Ectodermal cell (in vitro differentiated cells): ENCODE data around the gene EPB41L2.
"Not testable (repeated sequence)": the region's sequence is repeated elsewhere in the genome, so short reads cannot be mapped to it uniquely, and the experiment has no call there.

Experiments used
- H3K27ac ChIP-seq: 2 replicates; pipeline ENCODE4 v1.7.0; 2013; ENCODE audit warnings: mild to moderate bottlenecking, low read depth, low read length; ENCODE audit not compliant: insufficient read depth, poor library complexity, severe bottlenecking
- H3K27me3 ChIP-seq: 2 replicates; pipeline ENCODE4 v1.7.0; 2013; ENCODE audit warnings: mild to moderate bottlenecking, low read length; ENCODE audit not compliant: insufficient read depth, control insufficient read depth, poor library complexity, severe bottlenecking
- H3K36me3 ChIP-seq: one replicate; pipeline ENCODE4 v1.7.0; 2013; ENCODE audit warnings: low read length; ENCODE audit not compliant: control insufficient read depth, insufficient read depth
- H3K4me1 ChIP-seq: one replicate; pipeline ENCODE4 v1.7.0; 2013; ENCODE audit warnings: low read length; ENCODE audit not compliant: control insufficient read depth, insufficient read depth
- H3K4me3 ChIP-seq: 2 replicates; pipeline ENCODE4 v1.7.0; 2013; ENCODE audit warnings: low read depth, low read length, control low read depth; ENCODE audit not compliant: insufficient read depth
- H3K9me3 ChIP-seq: 2 replicates; pipeline ENCODE4 v1.7.0; 2013; ENCODE audit warnings: mild to moderate bottlenecking, low read length, moderate library complexity; ENCODE audit not compliant: control insufficient read depth
- WGBS, 2 experiments: methylation state at CpG; one replicate each; pipeline ENCODE4 v1.1.7; 2013; ENCODE audit warnings: missing lambda C conversion rate in 2 of 2; 5-methylcytosine and 5-hydroxymethylcytosine counted together

EPB41L2 gene

DNA sequence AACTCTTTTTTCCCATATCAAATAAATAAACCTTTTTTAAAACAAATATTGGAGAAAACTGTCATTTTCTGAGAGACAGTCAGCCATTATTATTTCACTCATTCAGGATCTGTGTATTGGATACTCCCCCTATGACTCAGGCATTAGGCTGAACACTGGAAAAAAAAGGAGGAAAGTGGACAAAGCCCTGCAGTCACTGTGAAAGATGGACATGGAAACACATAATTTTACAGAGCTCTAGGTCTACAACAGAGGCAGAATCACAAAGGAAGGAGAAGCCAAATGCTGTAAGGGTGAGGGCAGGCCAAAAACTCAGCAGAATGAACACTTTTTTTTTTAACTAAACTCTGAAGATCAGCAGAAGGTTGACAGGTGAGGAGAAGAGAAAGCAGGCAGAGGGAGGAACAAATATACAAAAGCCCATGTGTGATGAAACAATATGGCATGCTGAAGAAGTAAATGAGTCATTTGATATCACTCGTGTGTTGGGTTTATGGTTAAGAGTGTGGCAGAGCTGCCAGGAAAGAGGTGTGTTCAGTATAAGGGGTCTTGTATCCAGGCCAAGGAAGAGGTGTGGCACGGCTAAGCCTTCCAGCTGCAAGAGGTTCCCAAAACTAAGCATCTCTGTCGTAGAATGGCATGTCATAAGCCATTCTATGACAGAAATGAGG, 39.1 kb downstream of the EPB41L2 start:
- Histone ChIP-seq H3K27ac (no peak overlapping the region), H3K36me3 (no peaks in the 10 kb centered on the region), H3K4me1 (no peaks in the 10 kb centered on the region), H3K9me3 (no peaks in the 10 kb centered on the region), H3K27me3 (no peaks in the 10 kb centered on the region), H3K4me3 (no peak overlapping the region)
- 93 to 94% methylated on average over 3 of the region's 3 CpGs for WGBS, 2 experiments

- no peaks in the 10 kb centered on the region for H3K4me1 ChIP-seq
- H3K36me3 ChIP-seq = no peaks in the 10 kb centered on the region
- 100% methylated on average over 3 of the region's 4 CpGs; no CpG with 5 or more reads in 1 of the 2 experiments for WGBS, 2 experiments
- H3K9me3 ChIP-seq = no peaks in the 10 kb centered on the region
- H3K27me3 ChIP-seq = no peaks in the 10 kb centered on the region
- H3K27ac ChIP-seq = no peak overlapping the region
- no peak overlapping the region for H3K4me3 ChIP-seq
Measured at GRCh38 chr6:131022691-131023090, 40.4 kb downstream of the EPB41L2 start.

GRCh38 chr6:131017962-131018361, 45.1 kb downstream of the EPB41L2 start:
- no peaks in the 10 kb centered on the region for H3K36me3 ChIP-seq
- H3K9me3 ChIP-seq = no peaks in the 10 kb centered on the region
- no peak overlapping the region for H3K27ac ChIP-seq
- 88 to 98% methylated on average over 3 of the region's 3 CpGs for WGBS, 2 experiments
- H3K4me3 ChIP-seq = no peak overlapping the region
- no peaks in the 10 kb centered on the region for H3K4me1 ChIP-seq
- H3K27me3 ChIP-seq = no peaks in the 10 kb centered on the region

- H3K4me3 ChIP-seq = no peak overlapping the region
- no peaks in the 10 kb centered on the region for H3K9me3 ChIP-seq
- no peaks in the 10 kb centered on the region for H3K4me1 ChIP-seq
- no peak overlapping the region for H3K27ac ChIP-seq
- H3K36me3 ChIP-seq = no peaks in the 10 kb centered on the region
- H3K27me3 ChIP-seq = no peaks in the 10 kb centered on the region
- WGBS, 2 experiments = 72 to 93% methylated on average over 2 to 3 of the region's 3 CpGs
Measured at GRCh38 chr6:131015630-131016263, 47.3 kb downstream of the EPB41L2 start.

GRCh38 chr6:131015025-131015591, 47.9 kb downstream of the EPB41L2 start:
- WGBS, 2 experiments = 81 to 84% methylated on average over 3 to 4 of the region's 4 CpGs
- Histone ChIP-seq H3K27me3 (no peaks in the 10 kb centered on the region), H3K9me3 (no peaks in the 10 kb centered on the region), H3K4me3 (no peak overlapping the region), H3K36me3 (no peaks in the 10 kb centered on the region), H3K27ac (no peak overlapping the region), H3K4me1 (no peaks in the 10 kb centered on the region)

DNA sequence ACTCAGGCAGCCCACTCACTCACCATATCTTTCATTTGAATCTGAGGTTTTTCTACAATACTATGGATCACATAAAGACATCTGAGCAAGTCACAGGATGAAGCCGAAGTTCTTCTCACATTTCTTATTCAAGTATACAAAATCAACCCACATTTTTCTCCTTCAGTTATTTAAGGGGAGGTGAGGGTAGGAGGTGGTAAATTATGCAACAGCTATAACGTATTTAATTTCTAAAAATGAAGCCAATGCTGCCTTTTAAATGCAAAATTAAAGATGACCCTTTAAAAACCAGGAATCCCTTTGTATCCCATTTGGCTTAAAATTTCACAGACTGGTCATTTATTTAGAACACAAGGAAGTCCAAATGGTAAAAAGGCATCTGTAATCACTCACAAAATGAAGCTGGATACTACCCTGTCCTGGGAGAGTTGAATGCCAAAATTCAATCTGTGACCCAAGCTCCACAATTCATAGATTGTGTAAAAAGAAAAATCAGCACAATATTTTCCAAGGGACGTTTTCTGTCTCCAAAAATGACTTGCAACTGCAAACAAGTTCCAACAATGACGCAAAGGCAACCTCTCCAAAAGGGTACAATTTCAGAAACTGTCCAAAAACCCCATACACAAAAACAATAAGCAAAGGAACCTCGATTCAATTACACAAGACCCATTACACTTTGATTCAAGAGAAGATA, 48.8 kb downstream of the EPB41L2 start:
- H3K4me3 ChIP-seq = no peak overlapping the region
- H3K4me1 ChIP-seq = no peaks in the 10 kb centered on the region
- H3K9me3 ChIP-seq = no peaks in the 10 kb centered on the region
- no peaks in the 10 kb centered on the region for H3K36me3 ChIP-seq
- H3K27me3 ChIP-seq = no peaks in the 10 kb centered on the region
- H3K27ac ChIP-seq = no peak overlapping the region
- 61 to 85% methylated on average over 4 to 5 of the region's 5 CpGs for WGBS, 2 experiments

- WGBS, 2 experiments = 88 to 92% methylated on average over 2 of the region's 2 CpGs
- Histone ChIP-seq H3K9me3 (peaks cover under 1% of the 10 kb centered on the region), H3K36me3 (peaks cover 3% of the 10 kb centered on the region), H3K27me3 (no peaks in the 10 kb centered on the region), H3K4me3 (no peak overlapping the region), H3K27ac (no peak overlapping the region), H3K4me1 (no peaks in the 10 kb centered on the region)
Measured at GRCh38 chr6:131013495-131013894, 49.5 kb downstream of the EPB41L2 start.

GRCh38 chr6:131009790-131010189, 53.3 kb downstream of the EPB41L2 start:
- Histone ChIP-seq H3K27me3 (no peaks in the 10 kb centered on the region), H3K4me3 (no peak overlapping the region), H3K9me3 (peaks cover 4% of the 10 kb centered on the region), H3K27ac (no peak overlapping the region), H3K36me3 (peaks cover 7% of the 10 kb centered on the region), H3K4me1 (no peaks in the 10 kb centered on the region)
- 94 to 100% methylated on average over 2 of the region's 2 CpGs for WGBS, 2 experiments

DNA sequence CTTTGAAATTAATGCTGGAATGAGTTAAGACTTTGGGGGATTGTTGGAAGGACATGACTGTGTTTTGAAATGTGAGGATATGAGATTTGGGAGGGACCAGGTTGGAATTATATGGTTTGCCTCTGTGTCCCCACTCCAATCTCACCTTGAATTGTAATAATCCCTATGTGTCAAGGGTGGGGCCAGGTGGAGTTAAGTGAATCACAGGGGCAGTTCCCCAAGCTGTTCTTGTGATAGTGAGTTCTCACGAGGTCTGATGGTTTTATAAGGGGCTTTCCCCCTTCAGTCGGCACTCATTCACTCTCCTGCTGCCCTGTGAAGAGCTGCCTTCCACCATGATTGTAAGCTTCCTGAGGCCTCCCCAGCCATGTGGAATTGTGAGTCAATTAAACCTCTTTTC, 54.1 kb downstream of the EPB41L2 start:
- not testable (repeated sequence) for H3K27me3 ChIP-seq, H3K9me3 ChIP-seq
- 94 to 95% methylated on average over 2 of the region's 2 CpGs for WGBS, 2 experiments

GRCh38 chr6:131007964-131008363, 55.1 kb downstream of the EPB41L2 start:
- not testable (repeated sequence) for H3K27me3 ChIP-seq, H3K9me3 ChIP-seq, H3K27ac ChIP-seq, H3K4me3 ChIP-seq, H3K36me3 ChIP-seq
- 78 to 79% methylated on average over 5 of the region's 5 CpGs for WGBS, 2 experiments
- H3K4me1 ChIP-seq = peaks cover 16% of the 10 kb centered on the region

More for the DNA sequence above, 54.1 kb downstream of the EPB41L2 start:
- H3K4me3 ChIP-seq, H3K36me3 ChIP-seq, H3K27ac ChIP-seq, H3K4me1 ChIP-seq: not testable (repeated sequence)
